ENCODE results near the gene RNF145. TPM values are rescaled to one million over a fixed set of nuclear protein-coding genes. Genes with fewer than 3 reads are reported as not detected.
"Not testable (repeated sequence)": the region's sequence is repeated elsewhere in the genome, so short reads cannot be mapped to it uniquely, and the experiment has no call there.

Gene RNF145
- total RNA-seq, 1 donor from 2014 or later: 71.0 TPM

DNA sequence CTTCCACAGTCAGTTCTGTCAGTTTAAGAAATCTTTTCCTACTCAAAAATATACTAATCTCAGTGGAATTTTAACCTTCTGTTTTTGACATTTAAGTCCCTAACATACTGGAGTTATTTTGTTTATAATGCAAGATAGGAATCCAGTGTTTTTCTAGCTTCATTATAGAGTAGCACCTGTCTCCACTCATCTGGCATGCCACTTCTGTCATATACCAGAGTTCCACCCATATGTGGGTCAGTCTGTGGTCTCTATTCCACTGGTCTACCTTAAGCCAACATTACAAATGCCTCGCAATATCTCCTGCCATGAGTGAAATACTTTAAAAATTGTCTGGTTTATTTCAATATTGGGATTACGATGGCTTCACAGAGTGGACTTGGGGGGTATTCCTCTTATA is 42.9 kb downstream of the RNF145 start:
- Mint-ChIP-seq H3K4me1 (ENCODE audit: low read depth, unreplicated experiment) (no peaks in the 10 kb centered on the region), H3K27ac (ENCODE audit: unreplicated experiment) (no peak overlapping the region), H3K27me3 (ENCODE audit: unreplicated experiment) (no peaks in the 10 kb centered on the region), H3K4me3 (ENCODE audit: unreplicated experiment) (no peak overlapping the region), H3K9me3 (ENCODE audit: unreplicated experiment) (no peaks in the 10 kb centered on the region), H3K36me3 (ENCODE audit: unreplicated experiment) (no peaks in the 10 kb centered on the region)
- TF ChIP-seq, protein P1, sequence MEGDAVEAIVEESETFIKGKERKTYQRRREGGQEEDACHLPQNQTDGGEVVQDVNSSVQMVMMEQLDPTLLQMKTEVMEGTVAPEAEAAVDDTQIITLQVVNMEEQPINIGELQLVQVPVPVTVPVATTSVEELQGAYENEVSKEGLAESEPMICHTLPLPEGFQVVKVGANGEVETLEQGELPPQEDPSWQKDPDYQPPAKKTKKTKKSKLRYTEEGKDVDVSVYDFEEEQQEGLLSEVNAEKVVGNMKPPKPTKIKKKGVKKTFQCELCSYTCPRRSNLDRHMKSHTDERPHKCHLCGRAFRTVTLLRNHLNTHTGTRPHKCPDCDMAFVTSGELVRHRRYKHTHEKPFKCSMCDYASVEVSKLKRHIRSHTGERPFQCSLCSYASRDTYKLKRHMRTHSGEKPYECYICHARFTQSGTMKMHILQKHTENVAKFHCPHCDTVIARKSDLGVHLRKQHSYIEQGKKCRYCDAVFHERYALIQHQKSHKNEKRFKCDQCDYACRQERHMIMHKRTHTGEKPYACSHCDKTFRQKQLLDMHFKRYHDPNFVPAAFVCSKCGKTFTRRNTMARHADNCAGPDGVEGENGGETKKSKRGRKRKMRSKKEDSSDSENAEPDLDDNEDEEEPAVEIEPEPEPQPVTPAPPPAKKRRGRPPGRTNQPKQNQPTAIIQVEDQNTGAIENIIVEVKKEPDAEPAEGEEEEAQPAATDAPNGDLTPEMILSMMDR (IDR thresholded peaks at IDR 0.05; ENCODE audit: partially characterized antibody, unreplicated experiment): no peak
- no peak for DNase-seq

DNA sequence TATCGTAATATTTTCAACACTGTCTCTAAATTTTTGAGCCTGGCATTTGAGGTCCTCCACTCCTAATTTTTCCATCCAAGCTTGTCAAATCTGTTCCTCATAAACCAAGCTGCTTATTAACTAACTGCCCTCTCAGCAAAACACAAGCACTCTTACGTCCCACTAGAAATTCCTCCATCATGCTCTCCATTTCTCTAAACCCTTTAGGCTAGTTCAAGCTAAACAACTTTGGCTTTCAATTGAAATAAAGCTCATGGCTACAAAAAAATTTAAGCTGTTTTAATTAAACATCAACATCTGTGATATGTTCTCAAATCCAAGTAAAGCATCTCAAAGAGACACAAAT is 45.7 kb downstream of the RNF145 start:
- no peak for DNase-seq
- TF ChIP-seq, protein P1 (IDR thresholded peaks at IDR 0.05; ENCODE audit: partially characterized antibody, unreplicated experiment): no peak
- Mint-ChIP-seq H3K4me1 (ENCODE audit: low read depth, unreplicated experiment) (no peaks in the 10 kb centered on the region), H3K27ac (ENCODE audit: unreplicated experiment) (no peak overlapping the region), H3K27me3 (ENCODE audit: unreplicated experiment) (no peaks in the 10 kb centered on the region), H3K4me3 (ENCODE audit: unreplicated experiment) (no peak overlapping the region), H3K9me3 (ENCODE audit: unreplicated experiment) (no peaks in the 10 kb centered on the region), H3K36me3 (ENCODE audit: unreplicated experiment) (no peaks in the 10 kb centered on the region)

DNA sequence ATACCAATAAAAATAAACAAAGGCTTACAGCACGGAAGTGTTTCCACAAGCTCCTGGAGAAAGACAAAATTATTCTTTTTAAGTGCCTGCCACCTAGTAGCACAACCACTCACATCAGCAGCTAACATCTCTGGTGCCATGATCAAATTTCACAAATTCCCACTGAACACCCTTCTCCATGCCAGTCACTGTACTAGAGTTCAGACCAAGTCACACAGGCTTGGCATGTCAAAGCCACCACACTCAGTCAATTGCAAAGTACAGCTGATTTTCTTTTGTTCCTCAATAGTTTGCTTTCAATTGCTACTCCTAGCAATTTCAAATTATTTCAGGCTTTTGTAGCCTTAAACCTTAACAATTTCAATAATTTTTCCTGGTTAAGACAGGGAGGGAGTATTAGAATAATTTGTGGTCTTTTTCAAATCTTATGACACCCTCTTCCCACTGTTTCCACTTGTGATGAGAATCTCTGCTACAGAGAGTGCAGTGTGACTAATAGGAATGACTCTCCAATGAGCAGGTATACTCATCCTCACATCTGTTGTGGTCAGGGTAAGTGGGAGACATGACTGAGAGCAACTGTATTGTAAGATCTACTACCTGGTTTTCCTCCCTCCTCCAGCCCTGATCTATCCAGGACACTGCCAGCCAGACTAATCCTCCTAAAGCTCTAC is 46.2 kb downstream of the RNF145 start:
- no peaks in the 10 kb centered on the region for H3K4me1 Mint-ChIP-seq (ENCODE audit: low read depth, unreplicated experiment)
- TF ChIP-seq, protein P1 (IDR thresholded peaks at IDR 0.05; ENCODE audit: partially characterized antibody, unreplicated experiment): no peak
- H3K9me3 Mint-ChIP-seq (ENCODE audit: unreplicated experiment): no peaks in the 10 kb centered on the region
- H3K27me3 Mint-ChIP-seq (ENCODE audit: unreplicated experiment): no peaks in the 10 kb centered on the region
- DNase-seq: no peak
- no peaks in the 10 kb centered on the region for H3K36me3 Mint-ChIP-seq (ENCODE audit: unreplicated experiment)
- no peak overlapping the region for H3K4me3 Mint-ChIP-seq (ENCODE audit: unreplicated experiment)
- no peak overlapping the region for H3K27ac Mint-ChIP-seq (ENCODE audit: unreplicated experiment)

DNA sequence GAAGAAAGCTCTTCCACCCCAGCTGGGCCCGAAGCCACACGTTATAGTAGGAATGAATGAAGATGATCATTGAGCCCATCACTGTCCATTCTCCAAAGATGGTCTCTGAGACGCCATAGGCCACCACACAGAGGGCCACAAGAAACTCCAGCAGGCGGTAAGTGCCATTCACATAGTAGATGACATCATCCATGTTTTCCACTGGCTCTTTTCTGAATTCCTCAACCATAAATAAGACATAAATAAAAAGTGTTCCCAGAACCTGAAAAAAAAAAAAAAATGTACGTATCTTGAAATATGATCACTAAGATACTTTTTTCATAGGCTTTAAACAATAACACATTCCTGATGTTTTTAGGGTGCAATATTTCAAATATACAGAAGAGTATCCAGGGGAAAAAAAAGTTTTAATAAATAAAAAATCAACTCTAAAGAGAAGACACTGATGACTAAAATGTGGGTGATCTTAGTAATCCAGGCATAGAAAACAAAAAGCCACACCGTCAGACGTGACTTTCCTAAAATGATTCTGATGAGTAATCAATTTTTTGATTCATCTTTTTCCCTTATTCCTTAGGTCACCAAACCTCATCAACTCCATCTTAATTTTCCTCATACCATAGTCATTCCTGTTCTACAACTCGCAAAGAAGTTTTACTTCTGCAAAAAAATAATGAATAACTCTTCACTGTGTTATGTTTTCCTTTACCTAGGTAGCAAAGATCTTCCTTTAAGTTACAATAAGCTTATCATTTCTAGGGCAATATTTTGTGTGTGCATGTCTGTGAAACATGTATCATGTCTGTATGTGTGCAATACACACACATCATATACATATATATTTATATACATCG is 47.8 kb downstream of the RNF145 start:
- TF ChIP-seq, protein P1 (IDR thresholded peaks at IDR 0.05; ENCODE audit: partially characterized antibody, unreplicated experiment): no peak
- no peak for DNase-seq

DNA sequence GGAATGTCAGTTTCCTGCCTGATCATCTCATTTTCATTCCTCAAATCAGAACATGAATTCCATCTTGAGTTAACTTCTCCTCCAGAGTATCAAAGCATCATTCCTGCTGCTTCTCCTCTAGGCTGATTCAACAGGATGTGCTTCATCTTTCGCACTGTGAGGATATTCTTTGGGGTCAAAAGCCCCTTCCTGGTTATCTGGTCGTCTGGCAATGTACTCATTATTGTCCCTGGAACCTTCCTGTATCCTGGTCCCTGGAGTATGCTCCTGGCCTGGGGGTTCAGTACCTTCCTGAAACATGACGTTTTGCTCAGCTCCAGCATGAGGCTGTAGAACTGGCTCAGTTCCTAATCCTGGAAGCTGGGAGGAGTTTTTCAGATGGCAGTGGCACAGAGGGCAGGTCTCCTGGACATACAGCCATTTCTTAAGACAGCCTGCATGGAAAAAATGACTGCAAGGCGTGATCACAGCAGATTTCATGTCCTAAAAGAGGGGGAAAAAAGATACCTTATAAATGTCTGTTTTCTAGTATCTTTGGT is 50.7 kb downstream of the RNF145 start:
- not testable (repeated sequence) for H3K36me3 Mint-ChIP-seq (ENCODE audit: unreplicated experiment); H3K4me3 Mint-ChIP-seq (ENCODE audit: unreplicated experiment); H3K4me1 Mint-ChIP-seq (ENCODE audit: low read depth, unreplicated experiment); H3K9me3 Mint-ChIP-seq (ENCODE audit: unreplicated experiment); H3K27ac Mint-ChIP-seq (ENCODE audit: unreplicated experiment); H3K27me3 Mint-ChIP-seq (ENCODE audit: unreplicated experiment); DNase-seq

More for the DNA sequence above, 47.8 kb downstream of the RNF145 start:
- Mint-ChIP-seq H3K27ac (ENCODE audit: unreplicated experiment) (no peak overlapping the region), H3K4me3 (ENCODE audit: unreplicated experiment) (no peak overlapping the region), H3K27me3 (ENCODE audit: unreplicated experiment) (no peaks in the 10 kb centered on the region), H3K36me3 (ENCODE audit: unreplicated experiment) (no peaks in the 10 kb centered on the region), H3K9me3 (ENCODE audit: unreplicated experiment) (no peaks in the 10 kb centered on the region), H3K4me1 (ENCODE audit: low read depth, unreplicated experiment) (no peaks in the 10 kb centered on the region)
